OCI-M1 (cell line): Measurements from ENCODE around the gene DPH2.
A peak's percentile ranks its signal among the peaks of the same experiment; 100 is the strongest.

Source experiments
- DNase-seq: peaks from one replicate; lab custom pipeline; 2025; lab: John Stamatoyannopoulos, UW

Gene DPH2

DNA sequence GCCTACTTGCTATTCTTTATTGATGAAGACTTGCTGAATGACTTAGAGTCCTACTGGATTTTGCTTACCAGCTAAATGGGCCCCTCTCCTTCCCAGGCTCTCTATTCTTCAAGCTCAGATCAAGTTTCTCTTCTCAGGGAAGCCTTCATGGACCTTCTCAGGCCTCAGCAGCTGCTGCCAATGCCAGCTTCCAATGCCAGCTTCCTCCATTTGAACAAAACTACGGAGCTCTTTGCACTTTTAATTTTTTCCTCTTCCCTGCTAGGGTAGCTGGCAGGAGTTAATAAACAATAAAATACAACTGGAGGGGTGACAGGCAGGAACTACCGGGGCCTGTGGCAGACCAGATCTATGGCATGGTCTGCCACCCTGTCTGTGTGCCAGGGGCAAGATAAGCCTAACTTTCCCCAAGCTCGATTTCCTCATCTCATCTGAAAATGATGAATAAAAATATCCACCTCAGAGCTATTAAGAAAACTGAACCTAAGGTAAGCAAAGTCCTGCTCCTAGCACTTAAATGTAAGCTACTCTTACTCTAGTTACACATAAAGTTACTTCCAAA lies 24.1 kb upstream of the DPH2 start:
- no peak for DNase-seq

DNA sequence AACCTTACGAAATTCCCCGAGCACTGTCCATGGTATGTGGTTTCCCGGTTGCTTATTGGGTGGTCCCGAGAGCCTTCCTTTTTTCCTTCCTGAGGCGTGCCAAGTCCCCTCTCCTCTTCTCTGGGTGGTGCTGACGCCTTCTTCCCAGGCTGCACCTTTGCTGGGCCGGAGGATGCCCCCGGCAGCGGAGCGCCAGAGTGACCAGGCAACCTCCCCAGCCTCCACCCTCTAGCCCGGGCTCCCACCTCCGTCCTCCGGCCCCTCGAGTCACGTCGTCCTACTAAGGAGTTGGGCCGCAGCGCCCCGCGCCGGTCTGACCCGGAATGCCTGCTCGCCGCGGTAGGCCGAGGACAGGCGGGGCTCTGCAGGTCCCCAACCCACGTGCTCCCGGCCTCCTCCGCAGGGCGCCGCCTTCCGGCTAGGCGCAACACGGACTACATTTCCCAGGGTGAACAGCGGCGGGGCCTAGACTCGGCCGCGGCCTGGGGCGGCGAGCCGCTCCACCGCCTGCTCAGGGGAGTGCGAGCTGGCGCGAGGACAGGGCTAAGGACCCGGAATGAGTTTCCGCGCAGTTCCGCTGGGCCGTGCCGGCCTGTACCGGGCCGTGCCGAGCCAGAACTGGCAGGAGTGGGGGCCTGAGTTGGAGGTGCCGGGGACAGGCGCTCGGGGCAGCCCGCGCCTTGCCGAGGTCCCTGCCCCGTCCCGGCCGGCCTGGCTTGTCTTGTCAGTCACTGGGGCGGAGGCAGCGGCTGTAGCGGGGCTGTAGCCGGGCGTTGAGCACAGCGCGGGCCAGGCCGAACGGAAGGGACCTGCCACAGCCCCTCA lies 23.4 kb upstream of the DPH2 start, which contains the start of gene IPO13:
TSS of gene IPO13 (plus strand) at position 715 of the 825 bp plus-strand sequence. CDS start 651 bp downstream, outside the sequence.
- peak; percentile 98 for DNase-seq

DNA sequence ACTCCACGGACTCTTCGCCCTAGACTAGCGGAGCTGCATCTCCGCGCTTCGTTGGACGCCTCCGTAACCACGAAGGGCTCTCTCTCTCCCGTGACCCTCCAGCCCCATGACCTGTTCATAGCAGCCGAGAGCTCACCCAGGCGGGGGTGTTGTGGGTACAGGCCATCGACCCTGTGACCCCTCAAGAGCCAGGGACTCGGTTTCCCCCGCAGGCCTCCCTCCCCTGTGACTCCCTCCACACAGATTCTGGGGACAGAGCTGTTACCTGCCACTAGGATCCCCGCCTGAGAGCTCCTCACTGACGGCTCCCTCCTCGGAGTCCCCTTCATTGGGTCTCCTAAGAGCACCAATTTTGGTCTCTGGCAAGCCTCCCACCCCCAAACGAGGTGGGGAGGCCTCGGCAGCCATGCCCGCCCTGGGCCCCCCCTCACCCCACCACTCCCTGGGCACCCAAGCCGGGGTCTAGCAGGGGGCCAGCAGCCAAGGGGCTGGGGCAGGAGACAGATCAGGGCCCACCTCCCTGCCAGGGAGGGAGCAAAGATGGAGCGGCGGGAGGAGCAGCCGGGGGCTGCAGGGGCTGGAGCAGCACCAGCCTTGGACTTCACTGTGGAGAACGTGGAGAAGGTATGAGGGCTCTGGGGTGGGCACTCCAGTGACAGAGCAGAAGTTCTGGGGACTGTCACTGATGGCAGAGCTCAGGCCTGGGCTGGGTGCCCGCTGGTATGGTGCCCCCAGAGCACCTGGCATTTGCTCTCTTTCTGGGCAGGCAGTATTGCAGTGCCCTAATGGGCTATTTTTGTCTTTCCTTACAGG lies 22.5 kb upstream of the DPH2 start:
- DNase-seq = no peak

GRCh38 chr1:43947874-43948437 lies 21.9 kb upstream of the DPH2 start:
- DNase-seq = no peak

DNA sequence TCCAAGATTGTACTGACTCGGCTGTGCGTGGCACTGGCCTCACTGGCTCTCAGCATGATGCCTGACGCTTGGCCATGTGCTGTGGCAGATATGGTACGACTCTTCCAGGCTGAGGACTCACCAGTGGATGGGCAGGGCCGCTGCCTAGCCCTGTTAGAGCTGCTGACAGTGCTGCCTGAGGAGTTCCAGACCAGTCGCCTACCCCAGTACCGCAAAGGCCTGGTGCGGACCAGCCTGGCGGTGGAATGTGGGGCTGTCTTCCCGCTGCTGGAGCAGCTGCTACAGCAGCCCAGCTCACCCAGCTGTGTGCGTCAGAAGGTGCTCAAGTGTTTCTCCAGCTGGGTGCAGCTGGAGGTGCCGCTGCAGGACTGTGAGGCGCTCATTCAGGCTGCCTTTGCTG lies 20.1 kb upstream of the DPH2 start:
- DNase-seq = no peak

GRCh38 chr1:43951021-43951985 lies 18.5 kb upstream of the DPH2 start:
- DNase-seq = no peak

GRCh38 chr1:43952731-43953346 lies 17.0 kb upstream of the DPH2 start:
- no peak for DNase-seq

- DNase-seq = no peak
Observed at GRCh38 chr1:43953361-43953760, 16.4 kb upstream of the DPH2 start.

- no peak for DNase-seq
Observed at GRCh38 chr1:43954036-43954435, 15.8 kb upstream of the DPH2 start.

DNA sequence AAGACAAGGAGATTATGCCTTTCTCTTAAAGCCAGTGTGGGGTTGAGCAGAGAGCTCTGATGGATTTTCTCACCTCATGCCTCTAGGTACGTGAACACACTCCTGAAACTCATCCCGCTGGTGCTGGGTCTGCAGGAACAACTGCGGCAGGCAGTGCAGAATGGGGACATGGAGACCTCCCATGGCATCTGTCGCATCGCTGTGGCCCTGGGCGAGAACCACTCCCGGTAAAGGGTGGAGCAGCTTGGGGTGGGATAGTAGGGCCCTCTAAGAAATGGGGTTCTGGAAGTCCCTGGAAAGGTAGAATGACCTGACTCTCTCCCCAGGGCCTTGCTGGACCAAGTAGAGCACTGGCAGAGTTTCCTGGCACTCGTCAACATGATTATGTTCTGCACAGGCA lies 13.6 kb upstream of the DPH2 start:
- DNase-seq = no peak

DNA sequence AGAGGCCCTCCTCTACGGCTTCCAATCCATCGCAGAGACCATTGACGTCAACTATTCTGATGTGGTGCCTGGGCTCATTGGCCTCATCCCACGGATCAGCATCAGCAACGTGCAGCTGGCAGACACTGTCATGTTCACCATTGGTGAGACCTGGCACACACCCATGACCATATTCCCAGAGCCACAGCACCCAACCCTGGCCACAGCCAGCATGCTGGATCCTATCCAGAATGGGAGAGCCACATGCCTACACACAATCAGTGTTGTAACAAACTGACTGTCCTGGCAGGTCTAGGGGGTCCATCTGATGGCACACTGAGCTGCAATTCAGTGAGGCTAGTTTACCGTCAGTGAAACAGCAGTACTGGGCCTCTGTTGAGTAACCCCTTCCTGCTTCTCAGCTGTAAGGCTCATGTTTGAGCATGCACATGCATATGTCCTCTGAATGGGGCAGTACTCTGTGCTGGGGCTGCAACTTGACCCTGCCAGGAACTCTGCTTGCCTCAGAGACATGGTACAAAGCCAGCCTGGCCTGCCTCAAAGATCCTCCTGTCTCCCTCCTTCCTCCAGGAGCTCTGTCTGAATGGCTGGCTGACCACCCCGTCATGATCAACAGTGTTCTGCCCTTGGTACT lies 12.3 kb upstream of the DPH2 start:
- DNase-seq = no peak

GRCh38 chr1:43958351-43959255 lies 11.2 kb upstream of the DPH2 start:
- no peak for DNase-seq

- DNase-seq = no peak
Observed at GRCh38 chr1:43960798-43961197, 9.0 kb upstream of the DPH2 start.

- no peak for DNase-seq
Observed at GRCh38 chr1:43961692-43962091, 8.1 kb upstream of the DPH2 start.

DNA sequence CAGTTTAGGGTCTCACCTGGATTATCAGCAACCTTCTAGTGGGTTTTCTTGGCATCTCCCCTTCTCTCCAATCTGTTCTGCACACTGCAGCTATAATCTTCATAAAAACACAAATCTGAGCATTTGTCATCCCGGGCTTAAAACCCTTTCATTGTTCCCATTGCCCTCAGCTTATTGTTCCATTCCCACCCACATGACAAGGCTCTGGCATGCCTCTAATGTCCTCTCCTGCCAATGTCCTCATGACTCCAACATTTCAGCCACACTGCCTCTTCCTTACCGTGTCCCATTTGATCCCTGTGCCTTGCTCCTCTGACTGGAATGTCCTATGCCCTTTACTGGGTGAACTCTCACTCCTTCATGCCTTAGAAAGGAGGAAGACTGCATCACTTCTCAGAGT lies 7.5 kb upstream of the DPH2 start:
- no peak for DNase-seq

GRCh38 chr1:43963006-43963405 lies 6.8 kb upstream of the DPH2 start:
- DNase-seq = no peak

- no peak for DNase-seq
Observed at GRCh38 chr1:43963890-43964289, 5.9 kb upstream of the DPH2 start.

GRCh38 chr1:43965316-43965715 lies 4.5 kb upstream of the DPH2 start:
- DNase-seq = no peak

GRCh38 chr1:43968348-43968948 lies 1.4 kb upstream of the DPH2 start:
- peak; percentile 55 for DNase-seq
